Adipocyte (in vitro differentiated cells): ENCODE measurements around the gene ELK1.

Experiments
- DNase-seq: peaks from one replicate; pipeline ENCODE4 v3.0.0-alpha.2; 2015; ENCODE audit warnings: low read depth
- H3K27me3 ChIP-seq: replicated peaks from 2 replicates; pipeline ENCODE4 v1.7.0; 2013; ENCODE audit warnings: mild to moderate bottlenecking, low read length, moderate library complexity; ENCODE audit not compliant: control insufficient read depth, insufficient read depth
- H3K36me3 ChIP-seq: 2 replicates; pipeline ENCODE4 v1.7.0; 2013; ENCODE audit warnings: low read length, mild to moderate bottlenecking, moderate library complexity; ENCODE audit not compliant: control insufficient read depth, insufficient read depth, severe bottlenecking
- H3K4me1 ChIP-seq: 2 replicates; pipeline ENCODE4 v1.7.0; 2013; ENCODE audit warnings: mild to moderate bottlenecking, low read length, moderate library complexity; ENCODE audit not compliant: control insufficient read depth, insufficient read depth
- H3K4me3 ChIP-seq: 2 replicates; pipeline ENCODE4 v1.7.0; 2013; ENCODE audit warnings: mild to moderate bottlenecking, low read length, moderate library complexity
- H3K9ac ChIP-seq: 2 replicates; pipeline ENCODE4 v1.7.0; 2013; ENCODE audit warnings: mild to moderate bottlenecking, low read length, moderate library complexity
- H3K9me3 ChIP-seq: 2 replicates; pipeline ENCODE4 v1.7.0; 2013; ENCODE audit warnings: mild to moderate bottlenecking, low read length, moderate library complexity; ENCODE audit not compliant: control insufficient read depth

ELK1 gene

DNA sequence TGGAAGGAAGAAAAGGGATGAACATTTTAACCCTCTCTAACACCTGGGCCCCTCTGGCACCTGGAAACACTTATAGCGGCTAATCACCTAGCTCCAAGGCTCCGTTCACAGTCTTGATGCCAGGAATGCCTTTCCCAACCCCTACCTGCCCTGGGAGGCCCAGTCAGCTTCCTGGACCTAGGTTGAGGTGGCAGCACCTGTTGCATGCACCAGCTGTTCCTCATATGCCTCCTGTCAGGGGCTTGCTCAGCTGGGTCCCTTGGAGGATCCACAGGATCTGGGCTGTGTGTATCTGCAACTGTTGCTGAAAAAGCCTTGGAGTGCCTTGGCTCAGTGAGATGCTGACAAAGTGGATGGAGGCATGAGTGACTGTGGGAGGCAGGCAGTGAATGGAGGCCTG, 25.0 kb downstream of the ELK1 start:
- no peak overlapping the region for H3K4me3 ChIP-seq
- H3K9ac ChIP-seq = no peak overlapping the region
- peaks cover 37% of the 10 kb centered on the region for H3K27me3 ChIP-seq
- no peaks in the 10 kb centered on the region for H3K4me1 ChIP-seq
- H3K9me3 ChIP-seq = peaks cover 4% of the 10 kb centered on the region
- H3K36me3 ChIP-seq = no peaks in the 10 kb centered on the region
- no peak for DNase-seq

- Histone ChIP-seq H3K27me3 (peaks cover 31% of the 10 kb centered on the region), H3K4me3 (peak overlapping the region; percentile 64), H3K4me1 (no peaks in the 10 kb centered on the region), H3K36me3 (no peaks in the 10 kb centered on the region), H3K9ac (no peak overlapping the region), H3K9me3 (peaks cover 4% of the 10 kb centered on the region)
- peak; percentile 75 for DNase-seq
Measured at GRCh38 chrX:47623540-47624027, 26.8 kb downstream of the ELK1 start.

- Histone ChIP-seq H3K36me3 (no peaks in the 10 kb centered on the region), H3K9me3 (peaks cover 4% of the 10 kb centered on the region), H3K4me3 (no peak overlapping the region), H3K9ac (no peak overlapping the region), H3K27me3 (peaks cover 29% of the 10 kb centered on the region), H3K4me1 (no peaks in the 10 kb centered on the region)
- DNase-seq = no peak
Measured at GRCh38 chrX:47621851-47622250, 28.5 kb downstream of the ELK1 start.

DNA sequence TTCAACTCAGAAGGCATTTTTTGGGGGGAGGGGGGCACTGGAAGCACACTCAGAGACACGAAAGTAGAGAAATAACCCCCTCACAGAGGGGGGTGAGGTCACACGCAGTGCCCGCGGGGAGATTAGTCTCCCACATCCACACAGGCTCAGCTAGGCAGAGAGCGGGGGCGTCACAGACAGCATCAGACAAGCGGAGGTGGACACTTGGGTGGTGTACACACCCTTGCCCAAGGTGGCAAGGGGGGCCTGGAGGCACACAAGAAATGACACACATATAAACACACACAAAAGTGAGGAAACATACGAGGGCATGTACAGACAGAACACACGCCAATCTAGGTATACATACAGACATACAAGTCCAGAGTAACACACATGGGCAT, 30.1 kb downstream of the ELK1 start:
- no peak for DNase-seq

DNA sequence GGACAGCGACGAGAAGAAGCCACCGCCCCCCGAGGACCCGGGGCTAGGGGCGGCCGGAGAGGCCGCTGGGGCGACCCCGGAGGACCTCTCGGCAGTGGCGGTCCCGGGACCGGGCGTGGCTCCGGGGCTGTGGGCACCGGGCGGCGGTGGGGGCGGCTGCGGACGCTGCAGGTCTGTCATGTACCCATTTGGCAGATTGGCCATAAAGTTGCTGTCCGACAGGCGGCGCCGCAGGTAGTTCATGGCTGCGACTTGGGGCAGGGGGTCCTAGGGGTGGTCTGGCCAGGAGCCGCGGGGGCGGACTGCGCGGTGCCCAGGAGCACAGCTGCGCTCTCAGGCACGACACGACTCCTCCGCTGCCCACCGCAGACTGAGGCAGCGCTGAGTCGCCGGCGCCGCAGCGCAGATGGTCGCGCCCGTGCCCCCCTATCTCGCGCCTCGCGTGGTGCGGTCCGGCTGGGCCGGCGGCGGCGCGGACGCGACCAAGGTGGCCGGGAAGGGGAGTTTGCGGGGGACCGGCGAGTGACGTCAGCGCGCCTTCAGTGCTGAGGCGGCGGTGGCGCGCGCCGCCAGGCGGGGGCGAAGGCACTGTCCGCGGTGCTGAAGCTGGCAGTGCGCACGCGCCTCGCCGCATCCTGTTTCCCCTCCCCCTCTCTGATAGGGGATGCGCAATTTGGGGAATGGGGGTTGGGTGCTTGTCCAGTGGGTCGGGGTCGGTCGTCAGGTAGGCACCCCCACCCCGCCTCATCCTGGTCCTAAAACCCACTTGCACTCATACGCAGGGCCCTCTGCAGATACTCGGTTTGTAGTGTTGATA, 30.7 kb downstream of the ELK1 start, which contains the start of gene SYN1:
Gene SYN1, minus strand, starts transcription at position 372 of the 817 bp plus-strand sequence. Its CDS starts 129 bp downstream, at position 243.
- peak; percentile 78 for DNase-seq
- Histone ChIP-seq H3K4me3 (peak within 1 kb of the TSS; percentile 61), H3K36me3 (no peaks in the 10 kb centered on the region)

More for the DNA sequence above, 30.1 kb downstream of the ELK1 start:
- Histone ChIP-seq H3K9me3 (peaks cover 4% of the 10 kb centered on the region), H3K9ac (no peak overlapping the region), H3K4me3 (no peak overlapping the region), H3K27me3 (peaks cover 37% of the 10 kb centered on the region), H3K4me1 (no peaks in the 10 kb centered on the region), H3K36me3 (no peaks in the 10 kb centered on the region)

GRCh38 chrX:47618923-47619485, 31.4 kb downstream of the ELK1 start:
- Histone ChIP-seq H3K27me3 (peaks cover 43% of the 10 kb centered on the region), H3K9ac (no peak overlapping the region), H3K9me3 (peaks cover 8% of the 10 kb centered on the region), H3K4me1 (no peaks in the 10 kb centered on the region), H3K4me3 (no peak overlapping the region), H3K36me3 (no peaks in the 10 kb centered on the region)
- no peak for DNase-seq

More for the DNA sequence above, 30.7 kb downstream of the ELK1 start, which contains the start of gene SYN1:
- H3K4me1 ChIP-seq = no peaks in the 10 kb centered on the region
- H3K9ac ChIP-seq = no peak within 1 kb of the TSS
- peaks cover 4% of the 10 kb centered on the region for H3K9me3 ChIP-seq
- peaks cover 39% of the 10 kb centered on the region for H3K27me3 ChIP-seq

DNA sequence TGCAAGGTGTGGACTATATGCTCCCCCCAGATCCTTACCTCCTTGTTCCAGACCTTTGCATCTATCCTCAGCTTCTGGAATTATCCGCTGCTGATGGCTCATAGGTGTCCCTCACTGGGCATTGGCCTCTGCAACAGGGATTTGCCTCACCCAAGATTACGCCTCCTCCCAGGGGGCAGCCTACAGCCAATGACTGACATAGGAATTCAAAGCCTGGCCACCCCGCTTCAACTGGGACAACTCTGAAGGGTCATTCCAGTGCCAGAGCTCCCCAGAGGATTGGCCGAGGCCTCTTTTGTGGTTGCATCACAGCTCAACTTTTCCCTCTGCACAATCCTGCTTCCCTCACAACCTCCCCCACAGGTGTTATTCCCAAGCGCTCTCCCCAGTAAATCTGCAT, 35.7 kb downstream of the ELK1 start:
- H3K9me3 ChIP-seq = peaks cover 25% of the 10 kb centered on the region
- peaks cover 49% of the 10 kb centered on the region for H3K27me3 ChIP-seq
- peaks cover 3% of the 10 kb centered on the region for H3K4me1 ChIP-seq
- no peak overlapping the region for H3K9ac ChIP-seq
- no peak overlapping the region for H3K4me3 ChIP-seq
- no peaks in the 10 kb centered on the region for H3K36me3 ChIP-seq
- no peak for DNase-seq

DNA sequence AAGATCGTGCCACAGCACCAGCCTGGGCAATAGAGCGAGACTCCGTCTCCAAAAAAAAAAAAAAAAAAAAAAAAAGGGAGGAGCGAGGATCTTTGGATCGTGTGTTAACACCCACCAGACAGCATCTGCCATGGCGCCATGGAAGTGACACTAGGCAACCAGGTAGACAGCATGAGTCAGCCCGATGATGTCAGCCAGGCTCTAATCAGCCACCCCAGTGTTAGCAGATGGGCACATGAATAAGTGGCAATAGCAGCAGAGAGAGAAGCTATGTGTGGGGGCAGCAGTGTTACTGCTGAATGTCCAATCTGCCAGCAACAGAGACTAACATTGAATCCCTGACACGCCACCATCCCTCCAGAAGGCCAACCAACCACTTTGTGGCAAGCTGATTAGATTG, 37.3 kb downstream of the ELK1 start:
- no peak for DNase-seq
- peaks cover 3% of the 10 kb centered on the region for H3K4me1 ChIP-seq
- no peak overlapping the region for H3K4me3 ChIP-seq

DNA sequence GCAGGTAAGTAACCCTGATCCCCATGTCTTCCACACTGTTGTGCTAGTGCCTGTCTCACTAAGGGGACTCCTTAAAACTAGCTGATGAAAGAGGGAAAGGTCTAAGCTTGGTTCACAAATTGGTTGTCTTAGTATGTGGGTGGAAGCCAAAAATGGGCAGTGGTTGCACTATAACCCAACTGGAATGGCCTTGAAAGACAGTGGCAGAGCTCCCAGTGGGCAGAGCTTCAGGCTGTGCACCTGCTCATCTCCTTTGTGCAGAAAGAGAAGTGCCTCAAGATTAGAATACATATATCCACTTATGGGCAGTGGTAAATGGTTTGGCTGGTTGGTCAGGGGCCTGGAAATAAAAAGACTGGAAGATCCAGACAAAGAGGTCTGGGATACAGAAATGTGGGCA, 37.9 kb downstream of the ELK1 start:
- H3K27me3 ChIP-seq = peaks cover 56% of the 10 kb centered on the region
- no peak overlapping the region for H3K4me3 ChIP-seq
- no peak overlapping the region for H3K9ac ChIP-seq
- DNase-seq = no peak
- no peaks in the 10 kb centered on the region for H3K36me3 ChIP-seq
- peaks cover 3% of the 10 kb centered on the region for H3K4me1 ChIP-seq
- H3K9me3 ChIP-seq = peaks cover 27% of the 10 kb centered on the region

More for the DNA sequence above, 37.3 kb downstream of the ELK1 start:
- Histone ChIP-seq H3K9ac (no peak overlapping the region), H3K36me3 (no peaks in the 10 kb centered on the region), H3K27me3 (peaks cover 56% of the 10 kb centered on the region), H3K9me3 (peaks cover 27% of the 10 kb centered on the region)

- H3K27me3 ChIP-seq = peaks cover 54% of the 10 kb centered on the region
- H3K4me3 ChIP-seq = no peak overlapping the region
- H3K9me3 ChIP-seq = peaks cover 27% of the 10 kb centered on the region
- H3K4me1 ChIP-seq = peaks cover 3% of the 10 kb centered on the region
- DNase-seq = no peak
- no peak overlapping the region for H3K9ac ChIP-seq
- H3K36me3 ChIP-seq = no peaks in the 10 kb centered on the region
Measured at GRCh38 chrX:47611926-47612325, 38.4 kb downstream of the ELK1 start.

GRCh38 chrX:47611489-47611888, 38.9 kb downstream of the ELK1 start:
- no peak overlapping the region for H3K4me3 ChIP-seq
- H3K36me3 ChIP-seq = no peaks in the 10 kb centered on the region
- peaks cover 27% of the 10 kb centered on the region for H3K9me3 ChIP-seq
- H3K4me1 ChIP-seq = peaks cover 3% of the 10 kb centered on the region
- DNase-seq = no peak
- no peak overlapping the region for H3K9ac ChIP-seq
- peaks cover 50% of the 10 kb centered on the region for H3K27me3 ChIP-seq
